DND-41 (cell line): ENCODE results near the gene CFAP20DC.

ENCODE experiments used
- EZH2 ChIP-seq: IDR thresholded peaks from 3 replicates; pipeline ENCODE4 v1.6.1; 2012; ENCODE audit warnings: borderline replicate concordance, low read depth, mild to moderate bottlenecking, moderate library complexity, low read length, inconsistent platforms; ENCODE audit not compliant: severe bottlenecking
- TF ChIP-seq, protein P1 (sequence below): IDR thresholded peaks from 2 replicates; pipeline ENCODE4 v1.5.1; 2012; ENCODE audit warnings: borderline replicate concordance, low read length, moderate library complexity, mild to moderate bottlenecking; ENCODE audit not compliant: poor library complexity, severe bottlenecking; ENCODE audit errors: extremely low read depth

- TF ChIP-seq, protein P1, sequence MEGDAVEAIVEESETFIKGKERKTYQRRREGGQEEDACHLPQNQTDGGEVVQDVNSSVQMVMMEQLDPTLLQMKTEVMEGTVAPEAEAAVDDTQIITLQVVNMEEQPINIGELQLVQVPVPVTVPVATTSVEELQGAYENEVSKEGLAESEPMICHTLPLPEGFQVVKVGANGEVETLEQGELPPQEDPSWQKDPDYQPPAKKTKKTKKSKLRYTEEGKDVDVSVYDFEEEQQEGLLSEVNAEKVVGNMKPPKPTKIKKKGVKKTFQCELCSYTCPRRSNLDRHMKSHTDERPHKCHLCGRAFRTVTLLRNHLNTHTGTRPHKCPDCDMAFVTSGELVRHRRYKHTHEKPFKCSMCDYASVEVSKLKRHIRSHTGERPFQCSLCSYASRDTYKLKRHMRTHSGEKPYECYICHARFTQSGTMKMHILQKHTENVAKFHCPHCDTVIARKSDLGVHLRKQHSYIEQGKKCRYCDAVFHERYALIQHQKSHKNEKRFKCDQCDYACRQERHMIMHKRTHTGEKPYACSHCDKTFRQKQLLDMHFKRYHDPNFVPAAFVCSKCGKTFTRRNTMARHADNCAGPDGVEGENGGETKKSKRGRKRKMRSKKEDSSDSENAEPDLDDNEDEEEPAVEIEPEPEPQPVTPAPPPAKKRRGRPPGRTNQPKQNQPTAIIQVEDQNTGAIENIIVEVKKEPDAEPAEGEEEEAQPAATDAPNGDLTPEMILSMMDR: no peak
- no peak for TF ChIP-seq EZH2
Observed at GRCh38 chr3:58755150-58755549, 294.7 kb downstream of the CFAP20DC start.
